ENCODE data around the gene VWC2L.
A peak's percentile ranks its signal among the peaks of the same experiment; 100 is the strongest.

VWC2L gene

DNA sequence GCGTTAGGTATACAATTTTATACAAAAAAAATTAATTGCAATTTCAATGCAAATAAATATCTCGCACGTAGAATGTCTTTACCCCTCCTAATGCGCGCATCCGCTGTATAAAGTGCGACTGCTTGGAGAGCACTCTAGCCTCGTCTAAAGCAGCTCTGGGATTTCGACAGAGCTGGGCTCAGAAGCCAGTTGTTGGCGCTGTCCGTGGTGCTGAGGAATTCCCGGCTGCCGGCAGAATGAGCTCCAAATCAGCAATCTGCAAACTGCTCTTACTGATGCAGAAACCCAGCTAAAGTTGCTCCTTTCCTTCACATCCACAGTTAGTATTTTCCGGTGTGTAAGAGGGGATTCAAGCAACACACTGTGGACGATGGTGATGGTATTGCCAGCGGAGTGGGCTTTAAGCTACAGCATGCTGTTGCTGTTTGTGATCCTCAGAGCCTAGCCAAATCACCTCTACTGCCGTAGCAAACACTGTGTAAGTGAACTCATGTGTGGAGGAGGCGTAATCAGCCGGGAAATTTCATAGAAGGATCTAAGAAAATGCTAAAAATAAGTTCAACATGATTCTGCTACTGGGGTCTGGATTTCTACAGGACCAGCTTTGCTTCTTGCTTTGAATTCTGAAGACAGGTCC lies at the start of gene VWC2L:
Gene VWC2L, plus strand, starts transcription at position 137 of the 637 bp plus-strand sequence. CDS start 3,140 bp downstream, outside the sequence.
- DNase-seq, result peak in 2 of 6 experiments; percentile 4 to 8

DNA sequence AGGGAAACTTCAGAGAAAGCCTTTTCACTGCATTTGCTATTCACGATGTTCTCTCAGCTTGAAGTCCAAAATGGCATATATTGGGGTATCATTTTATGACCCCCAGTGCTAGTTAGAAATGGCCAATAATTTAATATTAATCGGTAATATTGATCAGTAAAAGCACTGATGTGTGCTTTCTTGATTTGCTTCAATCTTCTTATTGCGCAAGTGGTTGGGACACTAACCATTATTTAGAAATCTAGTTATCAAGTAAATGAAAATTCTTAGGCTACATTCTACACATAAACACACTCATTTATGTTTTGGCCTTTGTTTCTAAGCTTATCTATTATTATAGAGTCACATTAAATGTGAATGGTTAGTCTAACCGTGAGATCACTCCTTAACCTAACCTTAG lies 49.7 kb upstream of the VWC2L start:
- no peak for DNase-seq

DNA sequence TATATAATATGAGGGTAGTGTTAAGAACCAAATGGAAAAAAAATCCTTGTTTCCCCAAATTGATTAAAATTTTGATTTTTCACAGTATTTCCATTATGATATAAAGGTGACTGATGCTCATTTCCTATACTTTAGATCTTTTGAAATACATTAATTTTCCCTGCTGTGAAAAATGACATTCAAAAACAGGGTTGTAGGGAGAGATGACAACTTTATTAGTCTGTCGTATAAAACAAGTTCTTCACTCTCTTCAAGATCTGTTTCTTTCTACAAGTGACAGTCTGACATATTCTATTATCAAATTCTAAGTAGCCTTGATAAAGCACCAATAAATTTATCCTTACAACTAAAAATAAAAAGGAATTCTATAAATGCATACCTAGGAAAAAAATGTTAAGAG lies 45.3 kb upstream of the VWC2L start:
- DNase-seq, result no peak

DNA sequence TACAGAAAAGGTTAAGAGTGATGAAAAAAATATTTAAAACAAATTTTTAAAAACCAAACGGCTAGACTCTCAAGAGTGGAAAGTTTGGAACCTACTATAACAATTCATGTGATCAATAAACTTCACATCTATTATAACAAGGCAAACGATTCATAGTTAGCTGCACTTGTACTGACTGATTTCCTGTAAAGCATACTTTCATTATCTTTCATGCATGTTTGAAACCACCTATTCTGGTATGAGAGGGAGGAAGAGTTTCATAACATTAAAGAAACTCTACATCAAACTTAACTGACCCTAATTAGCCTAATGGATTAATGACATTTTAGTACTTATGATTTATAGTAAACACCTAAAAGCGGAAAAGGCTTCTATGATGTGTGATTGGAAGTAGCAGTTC lies 43.7 kb upstream of the VWC2L start:
- no peak for DNase-seq

DNA sequence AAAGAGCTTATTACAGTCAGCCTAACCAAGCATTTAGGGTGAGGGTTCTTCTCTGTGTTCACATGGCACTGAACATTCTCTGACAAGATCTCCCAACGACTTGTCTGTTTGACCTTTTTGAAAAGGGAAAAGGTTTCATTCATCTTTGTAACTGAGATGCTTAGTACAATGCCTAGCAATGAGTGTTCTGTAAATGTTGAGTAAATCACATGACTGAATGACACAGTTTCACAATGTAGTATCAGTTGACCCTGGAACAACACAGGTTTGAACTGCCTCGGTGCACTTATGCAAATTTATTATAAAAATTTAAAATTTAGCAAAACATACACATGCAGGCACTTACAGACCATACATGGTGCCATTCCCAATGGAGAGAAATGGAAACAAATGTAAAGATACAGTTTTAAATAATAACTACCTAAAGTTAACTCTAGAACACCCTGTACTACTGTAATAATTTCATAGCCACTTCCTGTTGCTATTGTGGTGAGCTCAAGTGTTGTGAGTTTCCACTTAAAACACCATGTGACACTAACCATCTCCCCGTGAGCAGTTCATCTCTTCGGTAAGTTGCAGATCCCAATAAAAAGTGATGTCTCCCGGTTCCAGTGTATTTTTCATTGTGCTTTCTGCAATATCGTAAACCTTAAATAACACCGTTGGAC lies 34.1 kb upstream of the VWC2L start:
- no peak for DNase-seq

DNA sequence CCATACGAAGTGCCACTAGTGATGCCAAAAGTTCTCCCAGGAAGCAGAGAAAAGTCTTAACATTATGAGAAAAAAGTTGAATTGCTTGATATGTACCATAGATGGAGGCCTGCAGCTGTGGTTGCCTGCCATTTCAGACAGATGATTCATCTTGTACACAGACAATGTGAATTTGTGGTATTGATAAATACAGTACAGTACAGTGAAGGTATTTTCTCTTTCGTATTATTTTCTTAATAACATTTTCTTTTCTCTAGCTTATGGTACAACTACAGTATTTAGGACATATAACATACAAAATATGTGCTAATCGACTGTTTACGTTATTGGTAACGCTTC lies 33.6 kb upstream of the VWC2L start:
- DNase-seq, result no peak

- no peak for DNase-seq
These were observed 32.3 kb upstream of the VWC2L start for GRCh38 chr2:214378455-214379103.

DNA sequence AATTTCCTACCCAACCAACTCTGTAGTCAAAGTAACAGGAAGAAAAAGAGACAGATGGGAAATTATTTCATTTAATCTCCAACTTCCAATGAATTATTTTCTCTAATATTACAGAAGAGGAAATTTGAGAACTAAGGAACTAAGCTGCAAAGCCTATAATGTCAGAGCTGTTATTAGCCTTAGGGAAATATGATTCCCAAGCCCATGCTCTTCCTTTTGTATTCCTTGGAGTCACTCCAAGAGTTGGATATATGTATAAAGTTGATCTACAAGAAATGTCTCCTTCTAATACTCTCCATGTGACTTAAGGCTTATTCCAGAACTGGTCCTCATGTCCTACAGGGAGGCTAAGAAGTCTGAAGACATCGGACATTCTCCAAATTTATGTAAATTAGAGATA lies 31.6 kb upstream of the VWC2L start:
- no peak for DNase-seq

- no peak for DNase-seq
These were observed 30.2 kb upstream of the VWC2L start for GRCh38 chr2:214380681-214381080.

DNA sequence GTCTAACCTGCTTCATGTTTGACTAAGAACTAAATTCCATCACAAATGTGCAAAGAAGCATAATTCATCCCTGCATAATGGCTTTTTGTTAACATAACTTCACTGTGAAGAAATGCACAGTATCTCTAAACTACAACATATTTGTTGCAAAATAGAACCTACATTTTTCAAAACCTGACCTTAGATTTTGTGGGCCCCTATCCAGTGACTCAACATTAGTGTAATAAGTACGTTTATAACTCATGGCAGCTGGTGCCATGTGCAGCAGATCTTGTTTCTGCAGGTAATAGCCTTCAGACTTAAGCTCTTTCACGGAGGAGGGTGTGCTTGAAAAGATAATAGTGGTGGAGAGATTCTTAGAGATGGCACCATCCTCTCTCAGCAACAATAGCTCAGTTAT lies 28.6 kb upstream of the VWC2L start:
- DNase-seq, result no peak

DNA sequence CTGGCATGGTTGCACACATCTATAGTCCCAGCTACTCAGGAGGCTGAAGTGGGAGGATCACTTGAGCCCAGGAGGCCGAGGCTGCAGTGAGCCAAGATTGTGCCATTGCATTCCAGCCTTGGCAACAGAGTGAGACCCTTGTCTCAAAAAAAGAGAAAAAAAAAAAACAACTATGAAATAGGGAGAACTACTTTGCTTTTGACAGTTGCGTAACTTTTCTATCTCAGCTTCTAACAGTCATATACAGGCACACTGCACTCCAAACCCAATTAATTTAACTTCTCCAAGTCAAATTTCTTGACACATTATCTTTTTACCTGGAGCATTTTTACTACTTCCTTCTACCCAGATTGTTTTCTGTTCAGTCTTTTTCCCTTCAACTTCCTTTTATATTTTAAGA lies 24.1 kb upstream of the VWC2L start:
- DNase-seq, result no peak

- DNase-seq, result no peak
These were observed 21.5 kb upstream of the VWC2L start for GRCh38 chr2:214389334-214389733.

DNA sequence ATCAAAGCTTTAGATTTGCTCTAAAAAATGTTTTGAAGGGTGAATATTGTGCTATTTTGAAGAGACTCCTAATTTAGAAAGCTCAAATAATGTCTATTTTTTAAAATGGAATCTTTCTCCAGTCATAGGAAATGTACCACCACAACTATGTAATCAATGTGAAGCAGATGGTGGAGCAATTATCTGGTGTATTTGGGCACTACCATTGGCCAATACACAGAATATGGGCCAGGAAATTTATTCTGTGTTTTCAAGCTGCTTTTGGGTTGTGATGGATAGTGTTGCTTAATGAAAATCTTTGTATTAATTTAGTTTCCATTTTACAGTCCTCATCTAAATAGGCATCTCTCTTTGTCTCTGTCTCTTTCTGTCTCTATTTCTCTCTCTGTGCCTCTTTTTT lies 17.1 kb upstream of the VWC2L start:
- DNase-seq, result no peak

DNA sequence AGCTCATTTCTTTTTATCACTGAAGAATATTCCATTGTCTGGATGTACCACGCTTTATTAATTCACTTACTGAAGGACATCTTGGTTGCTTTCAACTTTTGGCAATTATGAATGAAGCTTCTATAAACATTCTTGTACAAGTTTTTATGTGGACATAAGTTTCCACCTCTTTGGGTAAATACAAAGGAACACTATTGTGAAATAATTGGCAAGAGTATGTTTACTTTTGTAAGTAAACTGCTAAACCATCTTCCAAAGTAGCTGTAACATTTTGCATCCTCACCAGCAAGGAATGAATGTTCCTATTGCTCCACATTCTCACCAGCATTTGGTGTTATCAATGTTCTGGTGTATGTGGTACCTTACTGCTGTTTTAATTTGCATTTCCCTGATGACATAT lies 15.8 kb upstream of the VWC2L start:
- no peak for DNase-seq

- no peak for DNase-seq
These were observed 9.3 kb upstream of the VWC2L start for GRCh38 chr2:214401580-214401979.

DNA sequence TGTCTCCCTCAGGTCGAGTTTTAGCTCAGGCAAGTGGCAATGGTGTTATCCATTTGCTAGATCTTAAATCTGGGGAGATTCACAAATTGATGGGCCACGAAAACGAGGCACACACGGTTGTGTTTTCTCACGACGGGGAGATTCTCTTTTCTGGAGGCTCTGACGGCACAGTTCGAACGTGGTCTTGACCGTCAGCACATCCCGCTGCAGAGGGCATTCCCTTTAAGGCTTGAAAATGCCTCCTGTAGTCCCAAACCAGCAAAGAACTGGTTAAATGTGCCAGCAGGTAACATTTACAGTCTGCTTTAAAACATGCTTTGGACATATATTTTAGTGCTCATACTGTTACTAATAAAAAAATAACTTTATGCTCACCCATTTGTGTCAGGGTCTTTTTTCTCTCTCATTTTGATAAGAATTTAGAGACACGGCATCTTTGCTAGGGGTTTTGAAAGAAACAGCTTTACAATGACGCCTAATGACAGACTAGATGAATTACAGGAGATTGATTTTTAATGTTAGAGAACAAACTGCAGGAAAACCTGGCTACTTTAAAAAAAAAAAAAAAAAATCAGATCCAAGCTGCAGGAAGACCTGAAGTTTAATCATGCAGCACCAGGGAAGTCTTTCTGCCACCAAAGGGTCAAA lies 602 bp upstream of the VWC2L start:
- DNase-seq, result no peak

DNA sequence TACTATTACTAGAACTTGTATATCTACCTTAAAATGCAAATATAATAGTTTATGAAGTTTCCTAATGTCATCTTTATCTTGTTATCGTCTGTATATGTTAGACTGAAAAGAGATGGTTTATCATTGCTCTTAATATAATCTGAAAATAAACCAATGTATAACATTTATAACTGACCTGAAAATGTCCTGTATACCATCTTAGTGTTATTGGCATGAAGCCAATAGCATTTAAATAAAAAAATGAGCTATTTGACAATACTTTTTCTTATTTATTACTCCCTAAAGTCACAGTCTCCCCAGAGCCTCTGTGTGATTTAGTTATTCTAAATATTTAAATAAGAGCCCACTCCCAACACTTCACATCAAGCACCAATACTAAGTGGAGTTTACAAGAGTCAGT lies 1.8 kb downstream of the VWC2L start:
- DNase-seq, result no peak

- DNase-seq, result no peak
These were observed 25.6 kb downstream of the VWC2L start for GRCh38 chr2:214436470-214436869.

- DNase-seq, result no peak
These were observed 39.5 kb downstream of the VWC2L start for GRCh38 chr2:214450118-214450894.

GRCh38 chr2:214451516-214452275 lies 40.8 kb downstream of the VWC2L start:
- no peak for DNase-seq

DNA sequence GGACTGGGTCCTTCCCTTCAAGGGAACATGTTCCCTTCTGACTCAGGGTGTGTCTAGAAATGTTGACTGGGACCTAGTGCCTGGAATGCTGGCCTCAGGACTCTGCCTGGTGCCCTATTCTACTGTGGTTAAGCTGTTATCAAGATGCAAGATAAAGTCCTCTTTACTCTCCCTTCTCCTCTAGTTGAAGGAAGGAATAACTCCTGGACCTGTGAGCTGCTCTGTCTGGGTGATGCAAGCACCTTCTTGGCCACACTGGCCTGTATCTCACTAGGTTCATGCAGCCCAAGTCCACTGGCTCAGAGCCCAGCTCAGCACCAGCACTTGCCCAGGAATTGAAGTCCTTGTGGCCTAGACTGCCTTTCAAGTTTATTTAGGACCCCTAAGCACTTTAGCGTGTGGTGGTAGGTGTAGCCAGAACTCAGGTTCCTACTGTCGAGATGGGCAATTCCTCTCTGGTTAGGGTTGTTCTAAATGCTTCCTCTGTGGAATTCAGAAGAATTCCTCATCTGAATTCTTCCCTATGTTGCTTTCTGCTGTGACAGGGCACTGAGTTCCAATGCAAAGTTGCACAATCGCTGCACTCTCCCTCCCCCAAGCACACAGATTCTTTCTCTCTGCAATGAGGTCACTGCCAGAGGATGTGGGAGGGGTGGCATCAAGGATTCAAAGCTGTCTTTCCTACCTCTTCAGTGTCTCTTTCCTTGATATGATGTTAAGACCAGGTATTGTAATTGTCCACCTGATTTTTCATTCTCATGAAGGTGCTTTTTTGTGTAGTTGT lies 54.7 kb downstream of the VWC2L start:
- DNase-seq, result no peak

DNA sequence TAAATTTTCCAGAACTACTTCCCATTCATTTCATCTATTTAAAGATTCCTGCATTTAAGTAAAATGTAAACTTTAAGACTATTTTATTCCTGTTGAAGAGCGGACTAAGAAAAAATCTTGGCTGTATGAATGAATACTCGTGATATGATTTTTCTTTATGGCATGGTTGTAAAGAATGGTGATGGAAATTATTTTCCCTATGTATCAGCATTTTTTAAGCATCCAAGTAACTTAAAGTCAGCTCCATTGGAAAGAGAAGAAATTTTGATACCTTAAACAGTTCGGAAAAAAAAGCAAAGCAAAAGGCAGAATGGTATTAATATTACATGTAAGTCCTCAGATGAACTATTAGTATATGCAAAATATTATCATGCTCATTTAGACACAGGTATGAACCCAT lies 58.9 kb downstream of the VWC2L start:
- no peak for DNase-seq

Data from stimulated activated naive CD4-positive, alpha-beta T cell (primary cell).